ENCODE measurements around the gene DGCR8. TPM values are rescaled to one million over a fixed set of nuclear protein-coding genes. Genes with fewer than 3 reads are reported as not detected.

The DGCR8 gene
- total RNA-seq, 4 donors from 2014 or later = 13.2 to 56.2 (median 33.5) TPM

- no peaks in the 10 kb centered on the region for H3K36me3 ChIP-seq
- intact Hi-C loops (cut with DNase I; ENCODE audit: low total_unique reads) = loop anchor here (10.0 kb wide), 1 partner anchor 141 kb away; no protein-coding TSS in a partner anchor
- peaks cover 4 to 7% of the 10 kb centered on the region in 2 donors for H3K4me1 ChIP-seq
- no peaks in the 10 kb centered on the region for H3K27me3 ChIP-seq
- H3K27ac ChIP-seq = peak within 1 kb of the TSS; percentile 75 to 87
- TF ChIP-seq POLR2A (IDR thresholded peaks at IDR 0.05) (no peak), CTCF (IDR thresholded peaks at IDR 0.05) (no peak)
- peak within 1 kb of the TSS; percentile 51 to 95 for H3K4me3 ChIP-seq
- no peak for DNase-seq
- H3K9me3 ChIP-seq = no peaks in the 10 kb centered on the region
These were observed 35.8 kb downstream of the DGCR8 start, which contains the start of gene RANBP1 for GRCh38 chr22:20115691-20116375. TSS of gene RANBP1 (plus strand) at chr22:20116104. CDS start at chr22:20116185, 81 bp downstream.

- H3K9me3 ChIP-seq = no peaks in the 10 kb centered on the region
- H3K4me1 ChIP-seq = peaks cover 4 to 7% of the 10 kb centered on the region in 2 donors
- peak overlapping the region; percentile 51 to 95 for H3K4me3 ChIP-seq
- no peak for TF ChIP-seq CTCF (IDR thresholded peaks at IDR 0.05)
- TF ChIP-seq POLR2A (IDR thresholded peaks at IDR 0.05) = no peak
- H3K27me3 ChIP-seq = no peaks in the 10 kb centered on the region
- DNase-seq = peak in 1 of 2 donors; percentile 41
- no peaks in the 10 kb centered on the region for H3K36me3 ChIP-seq
- H3K27ac ChIP-seq = peak overlapping the region; percentile 75 to 87
- intact Hi-C loops (cut with DNase I; ENCODE audit: low total_unique reads) = loop anchor here (10.0 kb wide), 1 partner anchor 142 kb away; no protein-coding TSS in a partner anchor
These were observed 36.4 kb downstream of the DGCR8 start for GRCh38 chr22:20116376-20116950.

- intact Hi-C loops (cut with DNase I; ENCODE audit: low total_unique reads) = loop anchor here (10.0 kb wide), 1 partner anchor 142 kb away; no protein-coding TSS in a partner anchor
- TF ChIP-seq CTCF (IDR thresholded peaks at IDR 0.05) (peak in 3 of 4 experiments; percentile 9 to 44 (median 22)), POLR2A (IDR thresholded peaks at IDR 0.05) (peak; percentile 58 to 68)
- no peaks in the 10 kb centered on the region for H3K9me3 ChIP-seq
- H3K4me3 ChIP-seq = peak within 1 kb of the TSS; percentile 51 to 95
- no peaks in the 10 kb centered on the region for H3K27me3 ChIP-seq
- DNase-seq = peak; percentile 98 to 99
- H3K36me3 ChIP-seq = no peaks in the 10 kb centered on the region
- H3K27ac ChIP-seq = peak within 1 kb of the TSS; percentile 75 to 87
- peaks cover 4 to 7% of the 10 kb centered on the region in 2 donors for H3K4me1 ChIP-seq
These were observed 37.1 kb downstream of the DGCR8 start, which contains the start of gene TRMT2A for GRCh38 chr22:20116951-20117632. TSS of gene TRMT2A (minus strand) at chr22:20117226. CDS start at chr22:20116906, 320 bp downstream.

- intact Hi-C loops (cut with DNase I; ENCODE audit: low total_unique reads) = loop anchor here (10.0 kb wide), 1 partner anchor 143 kb away; no protein-coding TSS in a partner anchor
- TF ChIP-seq CTCF (IDR thresholded peaks at IDR 0.05) (no peak), POLR2A (IDR thresholded peaks at IDR 0.05) (no peak)
- H3K4me3 ChIP-seq = peak overlapping the region; percentile 51 to 95
- peak overlapping the region; percentile 64 to 87 for H3K27ac ChIP-seq
- H3K9me3 ChIP-seq = no peaks in the 10 kb centered on the region
- peaks cover 4 to 7% of the 10 kb centered on the region in 2 donors for H3K4me1 ChIP-seq
- no peak for DNase-seq
- H3K36me3 ChIP-seq = no peaks in the 10 kb centered on the region
- H3K27me3 ChIP-seq = no peaks in the 10 kb centered on the region
These were observed 37.7 kb downstream of the DGCR8 start for GRCh38 chr22:20117633-20118299.

All from uterus (tissue), 4 donors.